Endodermal cell (in vitro differentiated cells): ENCODE results near the gene SFSWAP. TPM values are rescaled to one million over a fixed set of nuclear protein-coding genes. Genes with fewer than 3 reads are reported as not detected.
"Not testable (repeated sequence)": the region's sequence is repeated elsewhere in the genome, so short reads cannot be mapped to it uniquely, and the experiment has no call there.

Source experiments
- DNase-seq: peaks from one replicate; pipeline ENCODE4 v3.0.0-alpha.2; 2017
- H3K27ac ChIP-seq: 2 replicates; pipeline ENCODE4 v1.5.1; 2013; ENCODE audit warnings: mild to moderate bottlenecking, low read depth, low read length, moderate library complexity
- H3K27me3 ChIP-seq: 2 replicates; pipeline ENCODE4 v1.6.1; 2013; ENCODE audit warnings: mild to moderate bottlenecking, low read length, moderate library complexity; ENCODE audit not compliant: insufficient read depth, control insufficient read depth, poor library complexity, severe bottlenecking
- H3K36me3 ChIP-seq: 2 replicates; pipeline ENCODE4 v1.7.0; 2013; ENCODE audit warnings: mild to moderate bottlenecking, low read length, moderate library complexity; ENCODE audit not compliant: control insufficient read depth, insufficient read depth
- H3K4me1 ChIP-seq: one replicate; pipeline ENCODE4 v1.7.0; 2013; ENCODE audit warnings: low read length; ENCODE audit not compliant: control insufficient read depth, insufficient read depth
- H3K4me3 ChIP-seq: 2 replicates; pipeline ENCODE4 v1.5.1; 2013; ENCODE audit warnings: mild to moderate bottlenecking, low read length, moderate library complexity
- H3K9ac ChIP-seq: 2 replicates; pipeline ENCODE4 v1.6.1; 2013; ENCODE audit warnings: mild to moderate bottlenecking, low read length, moderate library complexity; ENCODE audit not compliant: poor library complexity, severe bottlenecking; ENCODE audit errors: extremely low read depth
- H3K9me3 ChIP-seq: 2 replicates; pipeline ENCODE4 v1.6.1; 2013; ENCODE audit warnings: mild to moderate bottlenecking, low read length, moderate library complexity; ENCODE audit not compliant: control insufficient read depth
- H3K27ac Mint-ChIP-seq: 2 replicates; pipeline ENCODE4 v1.8.0; 2020; ENCODE audit warnings: mixed read lengths
- H3K27me3 Mint-ChIP-seq: 2 replicates; pipeline ENCODE4 v1.8.0; 2021; ENCODE audit warnings: mild to moderate bottlenecking, mixed read lengths; ENCODE audit not compliant: insufficient read depth
- H3K36me3 Mint-ChIP-seq: 2 replicates; pipeline ENCODE4 v1.8.0; 2020; ENCODE audit warnings: low read depth, mixed read lengths
- H3K4me1 Mint-ChIP-seq: 2 replicates; pipeline ENCODE4 v1.8.0; 2020; ENCODE audit warnings: mixed read lengths
- H3K4me3 Mint-ChIP-seq: 2 replicates; pipeline ENCODE4 v1.8.0; 2020; ENCODE audit warnings: mild to moderate bottlenecking, moderate library complexity, mixed read lengths
- H3K9me3 Mint-ChIP-seq: 2 replicates; pipeline ENCODE4 v1.8.0; 2020; ENCODE audit warnings: mild to moderate bottlenecking, mixed read lengths
- CTCF ChIP-seq: fragments of 200-600 bp; sonication (generic); conservative IDR thresholded peaks from 2 replicates; pipeline ENCODE4 v1.5.0; 2021; ENCODE audit warnings: antibody characterized with exemption, mild to moderate bottlenecking
- WGBS, 2 experiments: methylation state at CpG; one replicate each; pipeline versions ENCODE4 v1.1.5 to v1.1.7; 2013; ENCODE audit warnings: missing lambda C conversion rate in 2 of 2, mixed read lengths in 1 of 2; ENCODE audit not compliant: insufficient coverage in 1 of 2, insufficient read length in 1 of 2; 5-methylcytosine and 5-hydroxymethylcytosine counted together
- total RNA-seq, 2 donors: library from RNA; stranded (reverse); fragmentation: NEBNext Ultra II Directional in 1 of 2; extraction: Animal tissue kit (Norgen Biotek cat#: 25700) in 1 of 2; gene quantifications; 2 replicates in 1 of 2; 3 replicates in 1 of 2; pipeline ENCODE4 v1.2.1, GENCODE V29; 2021

SFSWAP gene
- total RNA-seq, 2 donors from 2014 or later = 50.0 to 52.3 TPM

GRCh38 chr12:131743880-131744279 is 33.0 kb downstream of the SFSWAP start:
- H3K27me3 Mint-ChIP-seq, H3K4me3 Mint-ChIP-seq: not testable (repeated sequence)

GRCh38 chr12:131744675-131745074 is 33.8 kb downstream of the SFSWAP start:
- H3K27ac Mint-ChIP-seq, H3K4me1 Mint-ChIP-seq, H3K4me3 ChIP-seq, H3K4me1 ChIP-seq, H3K27me3 ChIP-seq, H3K27me3 Mint-ChIP-seq, H3K27ac ChIP-seq, H3K4me3 Mint-ChIP-seq, H3K9ac ChIP-seq: not testable (repeated sequence)
- peaks cover 46% of the 10 kb centered on the region for H3K9me3 Mint-ChIP-seq
- Histone ChIP-seq H3K36me3 (peaks cover 93% of the 10 kb centered on the region), H3K9me3 (peaks cover 58% of the 10 kb centered on the region)
- H3K36me3 Mint-ChIP-seq = peaks cover 86% of the 10 kb centered on the region
- peak; percentile 18 for DNase-seq
- WGBS, 2 experiments = 100% methylated on average over 1 of the region's 1 CpG; no CpG with 5 or more reads in 1 of the 2 experiments

More at GRCh38 chr12:131743880-131744279, 33.0 kb downstream of the SFSWAP start:
- 96 to 97% methylated on average over 3 to 4 of the region's 4 CpGs for WGBS, 2 experiments
- Histone ChIP-seq H3K36me3 (peaks cover 90% of the 10 kb centered on the region), H3K9me3 (peaks cover 58% of the 10 kb centered on the region), H3K4me3 (peak overlapping the region; percentile 66)
- not testable (repeated sequence) for H3K27ac ChIP-seq, H3K4me1 Mint-ChIP-seq, H3K9ac ChIP-seq, H3K27ac Mint-ChIP-seq, H3K27me3 ChIP-seq, H3K4me1 ChIP-seq
- H3K9me3 Mint-ChIP-seq = peaks cover 46% of the 10 kb centered on the region
- peak; percentile 40 for DNase-seq
- H3K36me3 Mint-ChIP-seq = peaks cover 86% of the 10 kb centered on the region

GRCh38 chr12:131745706-131746105 is 34.8 kb downstream of the SFSWAP start:
- H3K27me3 Mint-ChIP-seq = no peaks in the 10 kb centered on the region
- H3K4me3 Mint-ChIP-seq = no peak overlapping the region
- H3K27ac Mint-ChIP-seq = no peak overlapping the region
- Histone ChIP-seq H3K4me3 (no peak overlapping the region), H3K9ac (no peak overlapping the region), H3K27ac (no peak overlapping the region), H3K36me3 (peaks cover 90% of the 10 kb centered on the region), H3K4me1 (no peaks in the 10 kb centered on the region), H3K9me3 (peaks cover 48% of the 10 kb centered on the region), H3K27me3 (no peaks in the 10 kb centered on the region)
- peaks cover 44% of the 10 kb centered on the region for H3K9me3 Mint-ChIP-seq
- no peak for DNase-seq
- no peaks in the 10 kb centered on the region for H3K4me1 Mint-ChIP-seq
- no peak for TF ChIP-seq CTCF
- peaks cover 81% of the 10 kb centered on the region for H3K36me3 Mint-ChIP-seq
- WGBS, 2 experiments = 97 to 100% methylated on average over 7 of the region's 7 CpGs

GRCh38 chr12:131747276-131748177 is 36.6 kb downstream of the SFSWAP start:
- no peak for TF ChIP-seq CTCF
- no peak overlapping the region for H3K9ac ChIP-seq
- H3K36me3 Mint-ChIP-seq = peaks cover 82% of the 10 kb centered on the region
- H3K27ac ChIP-seq = no peak overlapping the region
- 94 to 97% methylated on average over 5 to 12 of the region's 12 CpGs for WGBS, 2 experiments
- peaks cover 92% of the 10 kb centered on the region for H3K36me3 ChIP-seq
- H3K9me3 Mint-ChIP-seq = peaks cover 31% of the 10 kb centered on the region
- H3K4me3 Mint-ChIP-seq = no peak overlapping the region
- H3K4me1 ChIP-seq = no peaks in the 10 kb centered on the region
- peak; percentile 40 for DNase-seq
- no peaks in the 10 kb centered on the region for H3K27me3 Mint-ChIP-seq
- H3K27me3 ChIP-seq = no peaks in the 10 kb centered on the region
- peak overlapping the region; percentile 18 for H3K27ac Mint-ChIP-seq
- peaks cover 32% of the 10 kb centered on the region for H3K9me3 ChIP-seq
- no peaks in the 10 kb centered on the region for H3K4me1 Mint-ChIP-seq
- no peak overlapping the region for H3K4me3 ChIP-seq
